Glomerular visceral epithelial cell (primary cell): ENCODE measurements around the gene PNMA1.

Source experiments
- DNase-seq: peaks from one replicate; pipeline ENCODE4 v3.0.0-alpha.2; 2016; ENCODE audit errors: extremely low spot score

The PNMA1 gene

GRCh38 chr14:73738518-73739173, 24.5 kb upstream of the PNMA1 start:
- DNase-seq, result no peak

DNA sequence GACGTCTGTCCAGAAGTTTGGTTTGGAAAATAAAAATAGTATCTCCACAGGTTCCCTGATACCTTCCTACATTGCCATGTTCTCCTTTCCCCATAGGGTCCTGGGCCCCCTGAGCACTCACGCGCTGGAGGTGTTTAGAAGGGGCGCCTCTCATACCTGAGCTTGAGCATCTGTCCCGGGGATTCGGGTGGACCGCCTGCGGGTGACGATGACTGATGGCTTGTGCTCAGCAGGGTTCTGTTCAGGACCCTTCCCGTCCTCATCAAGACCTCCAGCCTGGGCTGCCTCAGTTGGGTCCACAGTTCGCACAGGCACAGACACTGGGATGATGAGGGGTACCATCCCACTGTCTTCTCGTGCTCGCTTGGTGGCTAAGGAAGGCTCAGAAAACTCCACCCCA, 22.7 kb upstream of the PNMA1 start:
- DNase-seq, result no peak

DNA sequence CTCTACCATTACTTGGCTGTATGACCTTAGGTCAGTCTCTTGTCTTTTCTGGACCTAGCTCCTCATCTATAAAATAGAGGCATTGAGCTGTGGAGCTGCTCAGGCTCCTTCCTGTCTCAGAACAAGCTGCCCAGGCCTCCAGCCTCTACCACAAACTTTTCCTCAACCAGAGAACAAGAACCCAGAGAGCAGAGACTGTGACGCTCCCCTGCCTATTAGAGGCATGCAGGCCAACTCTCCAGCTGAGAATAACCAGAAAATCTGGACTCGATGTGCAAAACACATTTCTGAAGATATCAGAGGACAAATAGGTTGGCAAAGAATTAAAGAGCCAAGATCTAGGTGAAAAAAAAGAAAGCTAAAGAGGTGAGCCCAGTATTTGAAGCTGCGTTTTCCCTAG, 17.8 kb upstream of the PNMA1 start:
- DNase-seq, result no peak

DNA sequence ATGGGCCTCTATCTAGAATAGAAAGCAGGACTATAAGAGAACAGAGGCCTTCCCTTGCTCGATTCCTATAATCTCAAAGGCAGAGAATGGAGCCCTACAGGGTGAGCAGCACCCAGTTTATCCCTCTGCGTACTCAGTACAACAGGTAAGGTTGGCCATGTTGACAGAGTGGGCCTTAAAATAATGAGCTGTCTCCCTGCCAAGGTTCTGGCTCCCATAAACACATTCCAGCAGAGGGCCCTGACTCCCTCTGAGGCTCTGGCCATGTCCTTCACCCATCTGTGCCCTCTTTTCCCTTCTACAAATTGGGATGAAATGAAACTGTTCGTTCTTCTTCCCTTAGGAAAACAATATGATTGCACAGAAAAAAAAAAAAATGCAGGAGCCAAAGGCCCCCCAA, 16.9 kb upstream of the PNMA1 start:
- no peak for DNase-seq

- no peak for DNase-seq
Measured at GRCh38 chr14:73729556-73730265, 15.5 kb upstream of the PNMA1 start.

GRCh38 chr14:73728717-73729330, 14.6 kb upstream of the PNMA1 start:
- peak; percentile 85 for DNase-seq

DNA sequence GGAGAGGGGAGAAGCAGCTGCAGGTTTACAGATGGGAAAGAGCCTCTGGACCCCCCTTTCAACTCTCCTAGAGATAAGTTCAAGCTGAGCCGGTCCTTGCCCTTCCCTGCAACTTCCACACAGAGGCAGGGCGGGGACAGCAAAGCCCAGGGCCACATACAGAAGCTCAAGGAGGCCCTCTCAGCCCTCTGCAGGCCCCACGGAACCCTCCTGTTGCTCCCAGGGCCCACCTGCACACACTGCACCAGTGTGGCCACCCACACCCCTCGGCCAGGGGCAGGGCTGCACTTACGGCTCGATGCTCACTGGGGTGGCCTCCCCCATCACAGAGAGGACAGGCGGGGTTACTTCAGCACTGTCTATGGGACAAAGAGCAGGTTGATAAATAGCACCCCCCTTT, 13.0 kb upstream of the PNMA1 start:
- DNase-seq, result no peak

GRCh38 chr14:73726025-73726961, 12.1 kb upstream of the PNMA1 start:
- peak; percentile 42 for DNase-seq

GRCh38 chr14:73725116-73726024, 11.2 kb upstream of the PNMA1 start:
- DNase-seq, result peak; percentile 47

DNA sequence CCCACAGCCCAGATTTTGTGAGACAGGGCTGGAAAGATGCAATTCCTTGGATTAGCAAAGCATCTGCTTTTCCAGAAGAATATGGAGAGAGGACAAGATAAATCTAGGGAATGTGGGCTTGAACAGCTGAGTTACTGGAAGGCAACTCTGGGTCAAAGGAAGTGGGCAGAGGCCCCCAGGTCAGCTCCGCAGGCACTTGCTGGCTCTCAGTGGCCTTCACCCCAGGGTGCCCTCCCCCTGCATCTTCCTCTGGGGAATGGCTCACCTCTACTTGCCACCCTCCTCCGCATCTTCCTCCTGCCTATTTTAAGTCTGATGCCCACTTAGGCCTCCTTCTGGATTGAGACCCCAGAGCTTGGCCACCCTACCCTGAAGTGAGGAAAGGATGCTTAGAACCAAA, 10.5 kb upstream of the PNMA1 start:
- no peak for DNase-seq

DNA sequence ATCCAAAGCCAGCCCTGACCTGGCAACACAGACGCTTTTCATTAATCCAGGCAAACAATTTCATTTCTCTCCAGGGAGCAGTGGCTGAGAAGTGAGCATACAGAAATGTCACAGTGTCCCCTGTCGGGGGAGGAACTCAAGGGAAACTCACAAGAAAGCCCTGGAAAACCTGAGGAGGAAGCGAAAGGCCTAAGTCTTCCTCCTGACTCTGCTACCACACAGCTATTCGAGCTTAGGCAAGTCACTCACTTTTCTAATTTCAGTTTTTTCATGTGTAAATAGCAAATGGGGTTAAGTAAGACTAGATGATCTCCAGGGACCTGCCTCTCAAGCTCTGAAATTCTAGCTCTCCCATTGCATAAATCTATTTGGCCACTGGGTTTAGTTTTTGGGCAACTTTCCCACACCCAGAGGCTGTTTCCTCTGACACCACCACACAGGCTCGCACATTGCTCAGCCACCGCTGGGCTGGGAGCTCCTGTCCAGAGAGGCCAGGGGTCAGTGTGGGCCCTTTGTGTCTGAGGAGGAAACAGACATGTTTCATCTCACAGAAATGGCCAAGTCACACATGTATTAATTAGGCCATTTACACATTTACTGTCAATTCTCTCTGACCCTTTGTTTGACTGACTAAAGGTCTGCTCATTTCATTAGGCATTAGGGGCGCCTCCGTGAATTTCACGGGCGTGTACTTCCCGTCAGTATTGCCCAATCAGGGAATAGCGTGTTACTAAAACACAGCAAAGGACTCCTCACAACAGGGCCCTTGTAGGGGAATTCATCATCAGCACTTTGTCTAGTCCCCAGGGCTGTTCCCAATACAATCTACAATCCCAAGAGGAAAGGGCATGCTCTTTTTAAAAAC, 9.8 kb upstream of the PNMA1 start:
- peak; percentile 88 for DNase-seq

DNA sequence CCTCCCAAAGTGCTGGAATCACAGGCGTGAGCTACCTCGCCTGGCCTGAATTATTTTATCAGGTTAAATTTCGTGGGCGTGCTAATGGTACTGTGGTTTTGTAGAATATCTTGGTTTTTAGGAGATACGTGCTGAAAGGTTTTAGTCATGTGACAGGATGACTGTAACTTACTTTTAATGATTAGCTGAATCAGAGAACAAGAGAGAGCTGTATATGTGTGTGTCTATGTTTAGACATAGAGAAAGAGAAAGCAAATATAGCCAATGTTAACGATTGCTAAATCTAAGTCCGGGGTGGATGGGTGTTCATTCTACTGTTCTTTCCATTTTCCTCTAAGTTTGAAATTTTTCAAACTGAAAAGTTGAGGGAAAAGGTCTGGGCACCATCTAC, 9.2 kb upstream of the PNMA1 start:
- peak; percentile 70 for DNase-seq

GRCh38 chr14:73722581-73722980, 8.4 kb upstream of the PNMA1 start:
- no peak for DNase-seq

- no peak for DNase-seq
Measured at GRCh38 chr14:73721101-73721821, 7.1 kb upstream of the PNMA1 start.

DNA sequence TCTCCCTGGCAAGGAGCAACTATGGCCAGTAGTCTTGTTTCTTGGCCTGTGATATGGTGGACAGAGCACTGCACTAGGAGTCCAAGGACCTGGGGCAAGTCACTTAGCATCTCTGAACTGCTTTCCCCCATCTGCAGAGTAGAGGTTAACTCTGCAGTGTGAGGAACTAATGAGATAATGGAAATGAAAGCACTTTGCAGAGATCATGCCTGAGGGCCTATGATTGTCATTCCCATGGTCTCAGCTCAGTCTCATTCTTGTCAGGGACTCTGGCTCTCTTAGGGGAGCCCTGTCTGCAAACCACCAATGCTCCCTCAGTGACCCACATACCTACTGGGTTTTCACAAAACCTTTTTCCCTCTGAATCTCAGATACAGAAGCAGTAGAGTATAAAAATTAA, 6.5 kb upstream of the PNMA1 start:
- DNase-seq, result no peak

DNA sequence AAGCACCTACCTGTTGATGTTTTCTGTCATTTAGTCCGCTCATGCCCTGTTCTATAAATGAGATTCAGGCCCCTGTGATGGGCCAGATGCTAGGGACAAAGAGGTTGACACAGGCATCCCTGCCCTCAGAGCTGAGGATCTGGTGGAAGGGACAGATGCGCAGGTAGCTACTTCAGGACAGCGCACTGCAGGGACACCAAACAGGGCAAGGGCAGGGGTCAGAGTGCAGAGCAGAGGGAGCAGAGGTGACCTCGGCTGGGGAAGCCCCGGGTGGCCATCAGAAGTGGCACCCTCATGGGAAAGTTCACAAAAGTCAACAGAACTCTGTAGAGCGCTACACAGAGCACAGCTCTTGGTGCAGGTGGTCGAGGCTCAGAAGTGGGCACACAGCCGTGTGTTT, 5.6 kb upstream of the PNMA1 start:
- DNase-seq, result no peak

- no peak for DNase-seq
Measured at GRCh38 chr14:73719361-73719760, 5.2 kb upstream of the PNMA1 start.

DNA sequence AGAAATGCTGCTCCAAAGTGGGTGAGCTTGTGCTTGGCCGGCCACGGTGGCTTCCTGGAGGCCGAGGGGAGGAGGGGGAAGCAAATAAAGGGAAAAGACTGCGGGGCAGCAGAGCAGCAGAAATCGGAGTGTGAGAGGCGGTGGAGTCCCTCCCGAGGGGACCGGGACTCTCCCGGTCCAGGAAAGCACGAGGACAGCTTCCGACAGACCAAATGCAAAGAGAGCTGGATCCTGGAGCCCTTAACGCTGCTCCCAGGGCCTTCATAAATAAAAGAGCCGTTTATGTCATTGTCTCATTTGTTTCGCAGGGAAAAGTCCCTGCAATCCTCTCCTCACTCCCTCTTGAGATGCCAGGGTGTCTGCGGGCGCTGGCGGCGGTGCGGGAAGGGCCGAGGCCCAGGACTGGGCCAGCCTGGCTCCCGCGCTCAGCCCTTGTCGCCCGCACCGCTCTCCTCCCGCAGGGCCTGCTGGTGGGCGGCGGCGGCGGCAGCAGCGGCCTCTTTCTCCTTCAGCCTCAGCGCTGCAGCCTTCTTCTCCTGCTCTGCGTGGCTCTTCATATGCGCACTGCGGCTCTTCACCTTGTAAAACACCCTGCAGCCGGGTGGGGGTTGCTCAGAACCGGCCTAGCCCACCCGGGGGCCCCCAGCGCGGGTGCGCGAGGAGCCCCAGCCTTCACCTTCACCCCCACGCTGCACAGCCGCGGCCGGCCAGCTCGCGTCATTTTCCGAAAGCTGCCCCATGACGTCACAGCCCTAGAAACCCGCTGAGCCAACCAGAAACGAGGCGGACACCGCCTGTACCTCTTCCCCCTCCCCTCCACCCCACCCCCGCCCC, 4.5 kb upstream of the PNMA1 start:
- no peak for DNase-seq
